ENCODE data around the gene CDC16.
"Not testable (repeated sequence)": the region's sequence is repeated elsewhere in the genome, so short reads cannot be mapped to it uniquely, and the experiment has no call there.

The CDC16 gene

GRCh38 chr13:114228176-114228575 is 6.5 kb upstream of the CDC16 start:
- DNase-seq, result no peak

GRCh38 chr13:114229506-114229905 is 5.2 kb upstream of the CDC16 start:
- no peak for DNase-seq

- no peak for DNase-seq
These were observed 4.6 kb upstream of the CDC16 start for GRCh38 chr13:114230117-114230516.

- no peak for DNase-seq
These were observed 4.1 kb upstream of the CDC16 start for GRCh38 chr13:114230575-114230974.

DNA sequence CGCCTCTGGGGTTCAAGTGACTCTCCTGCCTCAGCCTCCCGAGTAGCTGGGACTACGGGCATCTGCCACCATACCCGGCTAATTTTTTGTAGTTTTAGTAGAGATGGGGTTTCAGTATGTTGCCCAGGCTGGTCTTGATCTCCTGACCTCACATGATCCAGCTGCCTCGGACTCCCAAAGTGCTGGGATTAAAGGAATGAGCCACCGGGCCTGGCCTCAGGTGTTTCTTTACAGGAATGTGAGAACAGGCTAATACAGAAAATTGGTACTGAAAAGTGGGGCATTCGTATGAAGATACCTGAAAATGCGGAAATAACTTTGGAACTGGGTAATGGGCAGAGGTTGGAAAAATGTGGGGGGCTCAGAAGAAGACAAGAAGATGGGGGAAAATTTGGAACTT is 2.8 kb upstream of the CDC16 start:
- DNase-seq, result no peak

DNA sequence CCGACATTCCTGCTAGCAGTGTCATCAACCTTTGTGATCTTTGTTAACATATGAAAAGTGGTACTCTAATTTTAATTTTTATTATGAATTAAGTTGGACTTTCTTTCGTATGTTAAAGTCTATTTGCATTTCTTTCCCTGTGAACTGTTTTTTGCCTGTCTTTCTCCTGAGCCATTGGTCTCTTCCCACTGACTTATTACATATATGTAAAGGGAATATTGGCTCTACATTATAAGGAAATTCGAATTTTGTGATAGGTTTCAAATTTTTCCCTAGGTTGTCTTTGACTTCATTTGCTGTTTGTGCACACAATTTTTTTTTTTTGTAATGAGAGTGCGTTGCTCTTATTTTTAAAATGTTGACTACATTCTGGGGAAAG is 442 bp upstream of the CDC16 start:
- no peak for DNase-seq

- DNase-seq, result no peak
These were observed 1.0 kb downstream of the CDC16 start for GRCh38 chr13:114235697-114236096.

DNA sequence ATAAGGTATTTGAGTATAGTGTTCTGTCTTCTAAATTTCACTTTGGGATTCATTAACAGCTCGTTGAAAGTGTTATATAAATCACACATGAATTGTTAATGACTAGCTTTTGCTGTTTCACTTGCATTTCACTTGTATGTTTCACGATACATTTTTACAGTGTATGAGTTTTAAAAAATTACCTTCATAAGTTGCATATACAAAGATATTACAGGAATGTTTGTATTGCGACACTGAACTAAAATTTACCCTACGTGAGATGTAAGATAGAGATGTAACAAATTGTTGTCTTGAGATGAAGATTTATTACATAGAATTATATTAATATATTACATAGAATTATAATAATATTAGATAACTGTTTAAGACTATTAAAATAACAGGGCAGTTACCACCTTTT is 1.5 kb downstream of the CDC16 start:
- no peak for DNase-seq

GRCh38 chr13:114237415-114238112 is 2.9 kb downstream of the CDC16 start:
- DNase-seq, result no peak

- DNase-seq, result no peak
These were observed 7.2 kb downstream of the CDC16 start for GRCh38 chr13:114241918-114242317.

DNA sequence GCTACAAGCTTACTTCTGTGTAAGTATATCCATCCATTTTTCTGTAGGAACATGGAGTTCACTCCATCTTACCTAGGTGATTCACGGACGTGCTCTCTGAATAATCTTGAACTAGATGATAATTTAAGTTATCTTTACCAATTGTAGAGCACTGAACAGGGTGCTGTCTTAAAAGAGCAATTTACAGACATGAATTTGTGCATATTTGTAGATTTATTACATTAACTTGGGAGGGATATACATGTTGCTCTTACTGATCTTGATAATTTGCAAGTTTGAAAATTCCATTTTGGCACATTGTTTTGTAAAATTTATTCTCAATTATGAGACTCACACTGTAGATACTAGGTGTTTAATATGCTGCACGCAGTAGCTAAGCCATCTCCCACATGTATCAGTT is 9.3 kb downstream of the CDC16 start:
- DNase-seq, result no peak

- DNase-seq, result no peak
These were observed 9.9 kb downstream of the CDC16 start for GRCh38 chr13:114244637-114245036.

DNA sequence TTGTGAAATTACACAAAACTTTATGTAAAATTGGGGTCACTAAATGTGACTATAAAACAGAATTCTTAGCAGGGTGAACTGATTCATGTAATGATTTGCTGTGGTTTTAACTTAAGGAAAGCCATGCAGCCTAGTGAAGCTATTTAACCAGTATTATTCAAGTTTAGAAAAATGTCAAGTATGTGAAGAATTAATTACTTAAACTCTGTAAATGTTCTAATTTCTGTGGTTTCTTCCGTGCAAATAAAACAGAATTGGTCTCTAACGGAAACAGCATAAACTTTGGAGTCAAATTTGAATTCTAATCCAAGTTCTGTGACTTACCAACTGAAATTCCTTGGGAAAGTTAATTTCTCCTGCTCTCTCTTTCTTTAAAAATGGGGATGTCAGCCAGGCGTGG is 13.3 kb downstream of the CDC16 start:
- no peak for DNase-seq

DNA sequence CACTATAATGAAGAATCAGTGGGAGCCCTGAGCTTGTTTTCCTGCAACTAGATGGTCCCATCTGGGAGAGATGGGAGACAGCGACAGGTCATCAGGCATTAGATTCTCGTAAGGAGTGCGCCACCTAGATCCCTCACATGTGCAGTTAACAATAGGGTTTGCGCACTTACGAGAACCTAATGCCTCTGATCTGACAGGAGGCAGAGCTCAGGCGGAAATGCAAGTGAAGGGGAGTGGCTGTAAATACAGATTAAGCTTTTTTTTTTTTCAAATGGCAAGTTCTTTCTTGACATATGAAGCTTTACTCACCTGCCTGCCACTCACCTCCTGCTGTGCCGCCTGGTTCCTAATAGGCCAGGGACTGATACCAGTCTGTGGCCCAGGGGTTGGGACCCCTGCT is 14.4 kb downstream of the CDC16 start:
- no peak for DNase-seq

- not testable (repeated sequence) for DNase-seq
These were observed 17.1 kb downstream of the CDC16 start for GRCh38 chr13:114251639-114252440.

DNA sequence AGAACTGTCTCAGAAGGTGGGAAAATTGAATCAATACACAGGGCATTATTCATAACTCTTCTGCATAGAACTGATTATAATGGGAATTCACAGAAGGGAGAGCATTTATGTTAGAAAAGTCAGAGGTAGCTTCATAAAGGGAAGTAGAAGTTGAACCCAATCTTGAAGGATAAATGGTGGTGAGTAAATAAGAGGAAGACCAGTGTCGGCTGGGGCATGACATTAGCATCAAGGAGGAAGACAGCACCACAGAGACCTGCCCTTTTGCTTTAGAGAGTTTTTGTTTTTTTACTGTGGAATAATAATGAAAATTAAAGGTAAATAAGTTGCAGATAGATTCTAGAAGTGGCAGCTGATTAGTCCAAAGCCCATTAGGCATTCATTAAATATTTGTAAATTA is 21.9 kb downstream of the CDC16 start:
- no peak for DNase-seq

- no peak for DNase-seq
These were observed 22.3 kb downstream of the CDC16 start for GRCh38 chr13:114257014-114257413.

DNA sequence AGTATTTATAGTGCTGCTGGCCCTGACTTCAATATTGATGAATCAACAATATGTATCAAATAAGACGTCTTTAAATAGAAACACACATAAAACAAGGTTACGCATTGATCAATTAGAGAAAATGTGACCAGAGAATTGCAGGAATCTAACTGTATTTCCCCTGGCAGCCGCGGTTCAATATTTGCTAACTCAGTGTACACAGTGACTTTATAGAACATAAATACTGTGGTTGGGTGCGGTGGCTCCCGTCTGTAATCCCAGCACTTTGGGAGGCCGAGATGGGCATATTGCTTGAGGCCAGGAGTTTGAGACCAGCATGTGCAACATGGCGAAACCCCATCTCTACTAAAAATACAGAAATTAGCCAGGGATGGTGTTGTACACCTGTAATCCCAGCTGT is 23.9 kb downstream of the CDC16 start:
- no peak for DNase-seq

- no peak for DNase-seq
These were observed 24.7 kb downstream of the CDC16 start for GRCh38 chr13:114259374-114259773.

DNA sequence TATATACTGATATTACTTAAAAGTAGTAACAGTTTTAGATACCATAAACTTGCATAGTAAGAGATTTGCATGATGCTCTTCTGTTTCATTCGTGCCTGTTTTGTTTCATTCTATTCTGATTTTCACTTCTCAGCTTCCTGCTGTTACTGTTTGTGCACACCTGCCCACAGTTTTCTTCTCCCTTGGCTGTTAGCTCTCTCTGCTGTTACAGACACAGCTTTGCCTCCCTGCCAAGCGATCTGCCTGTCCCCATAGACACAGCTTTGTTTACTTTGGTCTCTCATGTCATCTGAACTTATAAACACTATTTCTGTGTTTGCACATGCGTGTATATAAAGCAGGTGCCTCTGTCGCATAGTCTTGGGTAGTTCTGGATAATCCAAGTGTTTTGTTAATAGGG is 25.3 kb downstream of the CDC16 start:
- no peak for DNase-seq

DNA sequence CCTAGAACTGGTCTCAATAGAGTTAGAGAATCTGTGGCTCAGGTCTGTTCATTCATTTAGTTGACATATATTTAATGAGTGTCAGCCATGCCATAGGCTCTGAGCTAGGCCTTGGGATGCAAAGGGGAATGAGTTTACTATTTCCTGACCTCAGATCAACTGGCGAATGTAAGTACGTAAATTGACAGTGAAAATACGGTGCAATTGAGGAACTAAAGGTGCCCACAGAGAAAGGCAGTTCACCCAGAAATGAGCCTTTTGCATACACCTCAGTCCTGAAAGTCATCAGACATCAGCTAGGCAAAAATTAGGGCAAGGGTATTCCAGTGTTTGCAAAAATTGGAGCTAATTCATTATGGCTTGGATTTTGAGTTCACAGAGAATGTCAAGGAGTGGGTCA is 26.1 kb downstream of the CDC16 start:
- DNase-seq, result no peak

GRCh38 chr13:114261328-114261965 is 26.8 kb downstream of the CDC16 start:
- DNase-seq, result no peak

- no peak for DNase-seq
These were observed 28.9 kb downstream of the CDC16 start for GRCh38 chr13:114263578-114263977.

- not testable (repeated sequence) for DNase-seq
These were observed 29.6 kb downstream of the CDC16 start for GRCh38 chr13:114264313-114264712.

Data from stimulated activated naive CD4-positive, alpha-beta T cell treated with Interleukin-2 at 50 U/mL for 16 hours (primary cell).